NCI-H146 treated with DMSO at 0.1 percent for 48 hours (cell line): ENCODE data around the gene VLDLR.

Experiments
- DNase-seq: peaks from one replicate; lab custom pipeline; 2025; ENCODE audit not compliant: unreplicated experiment; lab: John Stamatoyannopoulos, UW

VLDLR gene

DNA sequence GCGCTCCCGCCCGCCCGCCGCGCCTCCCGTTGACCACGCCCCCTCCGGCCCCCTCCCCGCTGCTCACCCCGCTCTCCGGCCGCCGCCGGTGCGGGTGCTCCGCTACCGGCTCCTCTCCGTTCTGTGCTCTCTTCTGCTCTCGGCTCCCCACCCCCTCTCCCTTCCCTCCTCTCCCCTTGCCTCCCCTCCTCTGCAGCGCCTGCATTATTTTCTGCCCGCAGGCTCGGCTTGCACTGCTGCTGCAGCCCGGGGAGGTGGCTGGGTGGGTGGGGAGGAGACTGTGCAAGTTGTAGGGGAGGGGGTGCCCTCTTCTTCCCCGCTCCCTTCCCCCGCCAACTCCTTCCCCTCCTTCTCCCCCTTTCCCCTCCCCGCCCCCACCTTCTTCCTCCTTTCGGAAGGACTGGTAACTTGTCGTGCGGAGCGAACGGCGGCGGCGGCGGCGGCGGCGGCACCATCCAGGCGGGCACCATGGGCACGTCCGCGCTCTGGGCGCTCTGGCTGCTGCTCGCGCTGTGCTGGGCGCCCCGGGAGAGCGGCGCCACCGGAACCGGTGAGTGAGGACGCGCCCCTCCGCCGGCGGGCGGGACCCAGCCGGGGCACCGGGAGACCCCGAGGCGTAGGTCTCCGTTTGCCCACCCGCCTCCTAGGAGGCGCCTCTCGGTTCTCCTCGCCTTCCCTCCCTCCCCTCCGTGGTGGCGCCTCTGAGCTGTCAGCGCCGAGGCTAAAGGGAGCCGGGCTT, at the start of gene VLDLR:
TSS of gene VLDLR (plus strand) at position 66 of the 739 bp plus-strand sequence. CDS start at position 469, 403 bp downstream.
- peak; percentile 26 for DNase-seq

- DNase-seq = no peak
Observed at GRCh38 chr9:2574203-2574602, 47.4 kb upstream of the VLDLR start.

- DNase-seq = no peak
Observed at GRCh38 chr9:2576631-2577030, 45.0 kb upstream of the VLDLR start.

DNA sequence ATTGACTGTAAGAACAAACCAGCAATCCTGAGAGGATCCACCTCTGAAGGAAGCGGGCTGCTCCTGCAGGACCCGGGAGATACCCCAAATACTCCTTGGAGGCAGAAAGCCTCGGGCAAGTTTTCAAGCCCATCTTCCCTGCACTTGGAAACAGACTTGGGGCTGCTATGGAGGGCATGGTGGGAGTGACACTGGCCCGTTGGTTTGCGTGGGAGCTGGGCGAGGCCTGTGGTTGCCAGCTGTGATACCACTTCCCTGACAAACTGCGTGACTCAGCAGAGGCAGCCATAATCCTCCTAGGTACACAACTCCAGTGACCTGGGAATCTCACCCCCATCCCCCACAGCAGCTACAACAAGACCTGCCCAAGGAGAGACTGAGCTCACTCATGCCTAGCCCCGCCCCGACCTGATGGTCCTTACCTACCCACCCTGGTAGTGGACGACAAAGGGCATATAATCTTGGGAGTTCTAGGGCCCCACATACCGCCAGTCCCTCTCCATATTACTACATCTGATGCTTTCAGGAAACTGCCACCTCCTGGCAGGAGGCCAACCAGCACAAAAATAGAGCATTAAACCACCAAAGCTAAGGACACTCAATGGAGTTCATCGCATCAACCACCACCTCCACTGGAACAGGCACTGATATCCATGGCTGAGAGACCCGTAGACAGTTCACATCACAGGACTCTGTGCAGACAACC, 38.1 kb upstream of the VLDLR start:
- no peak for DNase-seq

DNA sequence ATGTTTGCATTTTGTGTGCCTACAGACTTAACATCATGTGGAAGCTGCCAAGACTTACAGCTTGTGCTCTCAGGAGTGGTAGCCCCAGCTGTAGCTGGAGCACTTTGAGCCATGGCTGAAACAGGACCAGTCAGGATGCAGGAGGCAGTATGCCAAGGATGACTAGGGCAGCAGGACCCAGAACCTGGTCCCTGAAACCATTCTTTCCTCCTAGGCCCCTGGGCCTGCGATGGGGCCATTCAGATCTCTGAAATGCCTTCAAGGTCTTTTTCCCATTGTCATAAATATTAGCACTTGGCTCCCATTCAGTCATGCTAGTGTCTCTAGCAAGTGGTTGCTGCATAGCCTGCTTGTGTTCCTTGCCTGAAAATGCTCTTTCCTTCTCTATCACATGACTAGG, 29.6 kb upstream of the VLDLR start:
- no peak for DNase-seq

- no peak for DNase-seq
Observed at GRCh38 chr9:2593744-2594143, 27.8 kb upstream of the VLDLR start.

GRCh38 chr9:2595973-2596372, 25.6 kb upstream of the VLDLR start:
- no peak for DNase-seq

DNA sequence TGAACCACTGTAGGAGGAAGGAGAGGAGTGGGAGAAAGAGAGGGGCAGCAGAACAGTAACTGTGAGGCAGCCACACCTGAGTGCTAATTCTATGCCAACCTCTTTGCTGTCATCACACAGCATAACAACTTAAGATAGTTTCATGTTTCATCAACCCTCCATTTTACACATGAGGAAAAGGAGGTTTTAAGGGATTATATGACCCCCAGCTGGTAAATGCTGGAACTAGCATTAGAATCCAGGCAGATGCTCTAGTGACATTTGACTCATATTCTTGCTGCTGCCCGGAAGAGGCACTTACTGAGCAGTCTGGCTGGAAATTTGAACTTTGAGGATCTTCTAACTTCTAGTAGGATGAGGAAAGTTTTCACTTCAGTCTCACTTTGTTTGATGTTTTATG, 24.1 kb upstream of the VLDLR start:
- DNase-seq = no peak

- no peak for DNase-seq
Observed at GRCh38 chr9:2599896-2600295, 21.7 kb upstream of the VLDLR start.

DNA sequence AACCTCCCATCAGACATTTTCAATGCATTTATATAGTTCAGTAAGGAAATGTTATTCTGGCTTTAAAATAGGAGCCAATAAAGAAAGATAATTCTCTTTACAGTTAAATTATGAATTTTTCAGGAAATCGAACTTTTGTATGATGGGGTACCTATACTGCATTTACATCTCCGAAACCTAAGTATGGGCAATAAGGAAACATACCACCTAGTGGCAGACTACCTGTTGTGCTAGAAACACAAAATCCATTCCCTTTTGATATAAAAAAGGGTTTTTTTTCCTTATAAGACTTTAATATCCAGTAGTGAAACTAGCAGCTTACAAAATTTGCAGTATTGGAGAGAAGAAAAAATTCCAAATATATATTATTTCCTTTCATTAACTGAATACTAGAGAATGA, 21.3 kb upstream of the VLDLR start:
- no peak for DNase-seq

DNA sequence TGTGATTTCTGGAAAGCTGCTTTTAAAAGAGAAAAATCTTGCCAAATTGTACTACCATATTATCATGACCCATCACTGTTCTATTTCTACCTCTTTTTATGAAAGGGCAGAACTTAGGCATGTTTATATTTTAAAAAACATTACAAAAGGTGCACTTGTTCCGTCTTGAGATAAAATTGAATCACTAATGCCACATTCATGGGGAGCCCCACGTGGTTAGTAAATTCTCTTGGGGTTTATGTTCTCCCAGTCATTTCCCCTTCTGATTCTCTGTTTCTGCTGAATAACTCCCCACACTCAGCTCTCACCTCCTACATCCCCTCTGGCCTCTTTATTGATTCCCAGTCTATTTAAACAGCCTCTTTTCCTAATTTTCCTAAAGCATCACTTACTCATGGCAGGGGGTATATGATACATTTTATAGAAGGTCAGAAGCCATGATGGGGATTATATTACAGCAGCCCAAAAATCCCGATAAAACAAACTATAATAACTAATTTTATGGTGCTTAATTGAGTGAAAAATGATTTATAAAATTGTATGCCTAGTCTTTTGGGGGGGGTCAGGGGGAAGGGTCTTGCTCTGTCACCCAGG, 19.7 kb upstream of the VLDLR start:
- peak; percentile 43 for DNase-seq

GRCh38 chr9:2602704-2603116, 18.9 kb upstream of the VLDLR start:
- peak; percentile 54 for DNase-seq

- DNase-seq = no peak
Observed at GRCh38 chr9:2603621-2604020, 18.0 kb upstream of the VLDLR start.

DNA sequence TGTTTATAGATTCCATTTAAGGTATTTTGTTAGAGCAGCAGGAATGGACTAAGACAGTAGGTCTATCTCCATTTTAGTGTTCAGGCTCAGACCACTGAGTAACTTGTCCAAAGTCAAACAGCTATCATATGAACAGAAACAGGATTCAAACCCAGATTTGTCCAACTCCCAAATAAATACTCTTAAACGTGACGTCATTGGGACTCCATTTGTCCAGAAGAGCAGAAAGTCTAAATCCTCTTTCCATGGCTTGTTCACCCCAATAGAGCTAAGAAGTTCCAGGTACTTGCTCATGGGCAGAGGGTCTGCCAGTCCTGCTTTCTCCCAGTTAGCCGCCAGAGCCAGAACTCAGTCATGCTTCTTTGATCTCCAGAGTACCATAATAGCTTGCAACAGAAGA, 16.3 kb upstream of the VLDLR start:
- no peak for DNase-seq

- DNase-seq = no peak
Observed at GRCh38 chr9:2608276-2608675, 13.3 kb upstream of the VLDLR start.

- no peak for DNase-seq
Observed at GRCh38 chr9:2610985-2611384, 10.6 kb upstream of the VLDLR start.

GRCh38 chr9:2611961-2612360, 9.6 kb upstream of the VLDLR start:
- DNase-seq = no peak

DNA sequence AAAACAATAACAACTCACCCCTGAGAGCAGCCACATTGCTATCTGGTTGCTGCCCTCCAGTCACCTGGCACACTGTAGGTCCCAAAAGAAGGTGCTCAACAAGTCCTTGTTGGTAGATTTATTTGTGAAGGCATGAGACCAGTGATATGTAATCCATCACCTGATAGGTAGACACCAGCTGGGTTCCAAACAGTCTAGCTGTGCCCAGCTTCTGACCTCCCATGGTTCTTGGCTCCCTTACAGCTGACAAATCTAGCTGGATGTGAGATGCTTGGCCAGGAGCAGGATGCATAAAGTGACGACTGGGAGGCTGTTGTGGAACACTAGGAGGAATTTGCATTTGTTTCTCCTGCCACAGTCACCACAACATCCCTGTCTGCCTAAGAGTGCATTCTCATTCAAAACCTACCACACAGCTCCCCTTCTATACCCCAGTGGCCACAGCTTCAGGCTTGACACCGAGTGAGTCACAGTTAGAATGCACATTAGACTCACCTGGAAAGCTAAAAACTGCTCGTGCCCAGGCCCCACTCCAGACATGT, 7.8 kb upstream of the VLDLR start:
- DNase-seq = no peak

GRCh38 chr9:2615497-2615896, 6.1 kb upstream of the VLDLR start:
- DNase-seq = no peak

GRCh38 chr9:2616692-2617377, 4.8 kb upstream of the VLDLR start:
- no peak for DNase-seq

DNA sequence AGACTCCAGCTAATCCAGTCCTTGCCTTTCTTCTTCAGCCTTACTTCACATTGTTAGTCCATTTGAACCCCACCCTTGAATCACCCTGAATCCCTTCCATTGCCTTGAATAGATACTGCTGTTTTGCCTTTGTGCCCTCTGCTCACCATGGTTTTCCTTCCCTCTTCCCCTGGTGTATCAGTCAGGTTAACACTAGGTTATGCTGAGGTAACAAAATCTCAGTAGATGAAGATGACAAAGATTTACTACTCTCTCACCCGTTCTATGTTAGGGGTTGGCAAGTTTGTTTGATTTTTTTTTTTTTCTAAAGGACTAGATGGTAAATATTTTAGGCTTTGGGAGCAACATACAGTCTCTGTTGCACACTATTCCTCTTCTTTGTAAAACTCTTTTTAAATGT, 3.3 kb upstream of the VLDLR start:
- DNase-seq = no peak
